GM18951 (cell line): ENCODE measurements around the gene RAB17.

Source experiments
- POLR2A ChIP-seq: IDR thresholded peaks from 4 replicates; pipeline ENCODE4 v1.6.1; 2011; ENCODE audit warnings: mild to moderate bottlenecking; ENCODE audit not compliant: insufficient read length, insufficient read depth; ENCODE audit errors: extremely low read depth
- in situ Hi-C: fragments of 300-500 bp; cut with MboI; formaldehyde crosslinking; loops from one replicate; pipeline ENCODE4 v1.12.0; 2022; ENCODE audit warnings: low sequenced_read_pairs, mixed read lengths, inconsistent platforms; ENCODE audit not compliant: unreplicated experiment

Gene RAB17

DNA sequence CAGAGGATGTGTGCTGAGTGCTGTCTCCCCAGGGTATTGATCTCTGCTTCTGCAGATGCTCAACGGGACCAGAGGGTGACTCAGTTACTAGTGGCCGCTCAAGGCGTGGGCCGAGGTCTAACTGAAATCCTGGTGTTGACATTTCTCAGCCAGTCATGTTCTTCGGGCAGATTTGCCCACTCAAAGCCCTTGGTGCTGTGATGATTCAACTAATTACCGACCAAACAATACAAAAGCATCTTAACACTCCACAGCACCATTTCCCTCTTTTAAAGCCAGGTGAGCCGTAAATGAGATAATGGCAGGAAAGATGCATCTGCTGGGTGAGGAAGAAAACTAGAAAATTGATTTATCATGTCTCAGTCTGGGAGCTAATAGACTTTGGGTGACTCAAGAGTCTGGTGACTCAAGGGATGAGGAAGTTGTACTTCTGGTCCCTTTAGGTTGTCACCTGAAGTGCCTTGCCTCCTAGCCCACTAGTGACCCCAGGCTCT is 56.8 kb downstream of the RAB17 start:
- in situ Hi-C loops: no loop called here
- TF ChIP-seq POLR2A: no peak

DNA sequence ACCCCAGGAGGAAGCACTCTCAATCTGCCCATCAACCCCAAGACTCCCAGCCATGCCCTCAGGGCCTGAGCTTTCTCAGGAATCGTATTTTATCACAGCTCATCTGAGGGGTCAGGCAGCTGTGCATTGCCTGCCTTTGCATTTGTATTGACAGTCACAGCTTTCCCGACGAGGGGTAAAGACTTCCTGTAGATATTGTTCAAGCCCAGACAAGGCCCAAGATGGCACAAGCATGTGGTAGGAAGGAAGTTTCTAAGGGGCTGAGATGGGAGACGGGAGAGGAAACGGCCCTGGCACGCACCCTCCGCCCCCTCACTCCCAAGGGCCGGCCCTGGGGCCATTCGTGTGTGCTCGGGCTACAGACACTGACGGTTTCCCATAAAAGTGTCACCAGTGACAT is 58.4 kb downstream of the RAB17 start:
- no peak for TF ChIP-seq POLR2A

DNA sequence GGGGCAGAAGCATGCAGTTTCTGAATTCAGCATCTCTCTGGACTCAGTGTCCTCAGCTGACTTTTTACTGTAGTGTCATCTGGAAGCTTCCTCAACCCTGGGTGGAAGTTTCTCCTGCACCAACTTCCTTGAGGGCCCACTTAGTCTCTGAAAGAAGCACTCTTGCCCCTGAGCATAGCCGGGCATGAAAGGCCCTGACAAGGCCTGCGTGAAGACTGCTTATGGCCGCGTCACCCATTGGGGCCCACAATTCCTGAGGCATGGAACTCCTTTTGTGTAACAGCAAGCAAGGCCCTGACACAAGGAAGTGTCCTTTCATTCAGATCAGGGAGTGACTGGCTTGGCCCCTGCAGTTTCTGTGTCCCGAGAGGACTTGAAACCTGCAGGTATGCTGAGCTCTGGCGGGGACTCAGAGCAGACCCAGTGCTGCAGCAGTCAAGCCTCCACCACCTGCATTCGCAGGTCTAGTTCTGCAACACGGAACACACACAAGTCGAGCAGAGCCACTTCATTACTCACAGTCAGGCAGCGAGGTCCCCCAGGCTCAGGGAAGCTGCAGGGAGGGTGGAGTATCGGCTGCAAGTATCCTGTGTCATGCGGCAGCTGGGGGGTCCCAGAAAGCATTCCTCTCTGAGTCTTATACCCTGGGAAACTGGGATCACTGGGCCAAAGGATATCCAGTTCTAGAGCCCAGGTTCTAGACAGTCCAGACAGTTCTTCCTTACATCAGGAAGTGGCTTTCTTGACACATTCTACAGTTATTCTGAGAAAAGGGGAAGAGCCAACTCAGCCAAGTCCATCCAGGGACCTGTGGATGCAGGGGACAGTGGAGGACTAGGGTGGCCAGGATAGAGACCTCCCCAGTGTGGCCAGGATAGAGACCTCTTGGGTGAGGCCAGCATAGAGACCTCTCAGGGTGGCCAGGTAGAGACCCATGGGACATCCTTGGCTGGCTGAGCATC is 59.8 kb downstream of the RAB17 start:
- in situ Hi-C loops: no loop called here
- no peak for TF ChIP-seq POLR2A

More for the DNA sequence above, 58.4 kb downstream of the RAB17 start:
- in situ Hi-C loops: no loop called here

DNA sequence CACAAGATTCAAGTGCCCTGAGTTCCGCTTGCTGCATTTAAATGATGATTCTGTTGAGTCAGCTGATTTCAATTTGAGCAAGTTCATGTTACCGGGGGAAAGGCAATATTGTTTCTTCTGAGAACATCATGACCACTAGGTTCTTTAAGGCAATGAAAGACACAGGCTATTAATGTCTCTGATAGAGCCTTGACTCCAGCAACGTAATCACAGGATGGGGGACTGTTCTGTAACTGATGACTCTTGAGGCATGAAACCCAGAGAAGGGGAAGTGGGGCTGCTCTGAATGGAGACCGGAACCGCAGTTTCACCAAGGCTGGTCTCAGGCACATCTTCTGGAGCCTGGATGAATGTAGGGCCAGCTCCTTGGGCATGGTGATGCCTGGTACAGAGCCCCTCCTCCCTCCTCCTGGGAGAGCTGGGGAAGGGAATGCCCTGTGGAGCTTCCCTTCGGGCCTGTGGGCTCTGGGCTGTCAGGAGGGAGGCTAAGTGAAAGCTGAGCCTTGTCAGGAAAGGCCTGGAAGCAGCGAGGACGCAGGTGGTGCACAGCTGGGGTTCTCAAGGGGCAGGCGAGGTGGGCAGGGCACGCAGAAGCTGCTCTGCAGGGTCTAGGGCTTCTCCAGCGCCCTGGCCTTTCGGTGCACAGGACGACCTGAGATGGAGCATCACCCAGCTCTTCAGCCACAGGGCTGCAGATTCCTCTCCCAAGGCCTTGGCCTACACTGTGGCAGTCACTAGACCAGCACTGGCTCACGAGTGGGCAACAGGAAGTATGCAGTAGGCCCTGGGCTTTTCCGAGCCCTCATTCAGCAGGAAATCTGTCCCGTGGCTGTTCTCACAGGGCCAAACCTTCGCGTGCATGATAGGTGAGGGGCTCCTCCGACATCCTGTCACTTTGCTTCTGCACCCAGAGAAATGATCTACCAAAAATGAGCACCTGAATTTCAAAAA is 60.8 kb downstream of the RAB17 start:
- in situ Hi-C loops: no loop called here

DNA sequence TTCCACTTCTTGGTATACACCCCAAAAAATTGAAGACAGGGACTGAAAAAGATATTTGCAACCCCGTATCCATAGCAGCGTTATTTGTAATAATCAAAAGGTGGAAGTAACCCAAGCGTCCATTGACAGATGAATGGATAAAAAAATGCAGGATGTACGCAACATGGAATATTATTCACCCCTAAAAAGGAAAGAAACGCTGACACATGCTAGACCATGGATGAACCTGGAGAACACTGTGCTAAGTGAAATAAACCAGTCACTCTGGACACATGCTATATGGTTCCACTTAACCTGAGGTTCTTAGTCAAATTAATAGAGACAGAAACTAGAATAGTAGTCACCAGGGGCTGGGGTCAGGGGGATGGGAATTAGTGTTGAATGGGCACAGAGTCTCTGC is 62.8 kb downstream of the RAB17 start:
- in situ Hi-C loops: no loop called here
- no peak for TF ChIP-seq POLR2A

More for the DNA sequence above, 60.8 kb downstream of the RAB17 start:
- TF ChIP-seq POLR2A: no peak

- in situ Hi-C loops: no loop called here
- no peak for TF ChIP-seq POLR2A
Observed at GRCh38 chr2:237527233-237527632, 63.3 kb downstream of the RAB17 start.

DNA sequence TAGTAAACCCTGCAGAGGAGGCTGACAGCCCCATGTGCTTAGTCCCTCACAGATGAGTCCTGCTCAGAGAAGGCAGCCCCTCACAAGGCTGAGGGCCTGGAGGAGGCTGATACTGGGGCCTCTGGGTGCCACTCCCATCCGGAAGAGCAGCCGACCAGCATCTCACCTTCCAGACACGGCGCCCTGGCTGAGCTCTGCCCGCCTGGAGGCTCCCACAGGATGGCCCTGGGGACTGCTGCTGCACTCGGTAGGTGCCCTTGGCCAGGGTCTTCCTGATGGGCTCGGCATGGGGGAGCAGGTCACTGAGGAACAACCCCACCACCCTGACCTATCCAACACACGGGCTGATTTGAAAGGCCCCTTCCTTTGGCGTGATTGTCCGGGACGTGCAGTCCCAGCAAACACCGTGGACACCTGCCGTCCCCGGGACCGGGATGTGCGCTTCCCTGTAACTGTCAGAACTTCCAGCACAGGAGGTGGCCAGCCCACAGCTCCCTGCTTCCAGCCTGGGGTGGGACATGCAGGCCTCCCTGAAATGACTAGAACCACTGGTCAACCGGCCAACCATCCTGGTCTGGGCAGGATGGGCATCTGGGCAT is 64.9 kb downstream of the RAB17 start:
- TF ChIP-seq POLR2A: no peak
- in situ Hi-C loops: no loop called here

DNA sequence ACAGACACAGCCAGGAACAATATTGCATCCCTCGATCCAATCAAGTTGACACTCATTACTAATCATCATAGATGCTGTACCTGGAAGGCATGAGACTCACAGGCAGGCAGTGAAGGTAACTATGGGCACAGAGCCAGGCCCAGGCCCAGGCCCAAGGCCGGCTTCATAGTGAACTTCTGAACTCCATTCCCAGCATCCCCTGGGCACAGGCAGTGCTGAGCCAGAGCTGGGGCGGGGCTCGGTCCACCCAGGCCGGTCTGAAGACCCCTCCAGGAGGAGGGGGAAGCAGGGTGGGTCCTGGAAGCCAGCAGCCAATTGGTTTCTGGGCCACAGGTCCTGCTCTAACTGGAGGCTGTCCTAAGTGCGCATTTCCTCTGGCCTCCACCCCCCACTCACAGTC is 65.9 kb downstream of the RAB17 start:
- TF ChIP-seq POLR2A: no peak
- in situ Hi-C loops: no loop called here
